ENCODE data around the gene RASGRP2.

RASGRP2 gene

GRCh38 chr11:64778473-64779298 is 34.7 kb upstream of the RASGRP2 start, which contains the start of gene SF1:
Gene SF1 (minus strand): TSS chr11:64778542. CDS start chr11:64778392, 150 bp downstream.
- Histone ChIP-seq H3K9me3 (ENCODE audit: control insufficient read depth, low read length) (no peaks in the 10 kb centered on the region), H3K4me1 (ENCODE audit: control insufficient read depth, insufficient read depth, low read length) (peaks cover 10% of the 10 kb centered on the region), H3K9ac (ENCODE audit: low read length) (peak within 1 kb of the TSS; percentile 87), H3K36me3 (ENCODE audit: control insufficient read depth, insufficient read depth, low read length) (peaks cover 9% of the 10 kb centered on the region), H3K27me3 (ENCODE audit: control insufficient read depth, insufficient read depth, low read length) (no peaks in the 10 kb centered on the region), H3K4me3 (ENCODE audit: low read length) (peak within 1 kb of the TSS; percentile 69)

GRCh38 chr11:64778223-64778472 is 34.2 kb upstream of the RASGRP2 start:
- no peaks in the 10 kb centered on the region for H3K9me3 ChIP-seq (ENCODE audit: control insufficient read depth, low read length)
- H3K36me3 ChIP-seq (ENCODE audit: control insufficient read depth, insufficient read depth, low read length) = peaks cover 9% of the 10 kb centered on the region
- H3K27me3 ChIP-seq (ENCODE audit: control insufficient read depth, insufficient read depth, low read length) = no peaks in the 10 kb centered on the region
- peaks cover 10% of the 10 kb centered on the region for H3K4me1 ChIP-seq (ENCODE audit: control insufficient read depth, insufficient read depth, low read length)
- peak overlapping the region; percentile 31 for H3K4me3 ChIP-seq (ENCODE audit: low read length)
- peak overlapping the region; percentile 87 for H3K9ac ChIP-seq (ENCODE audit: low read length)

- H3K9me3 ChIP-seq (ENCODE audit: control insufficient read depth, low read length) = no peaks in the 10 kb centered on the region
- H3K4me3 ChIP-seq (ENCODE audit: low read length) = peak overlapping the region; percentile 69
- H3K27me3 ChIP-seq (ENCODE audit: control insufficient read depth, insufficient read depth, low read length) = no peaks in the 10 kb centered on the region
- peaks cover 10% of the 10 kb centered on the region for H3K4me1 ChIP-seq (ENCODE audit: control insufficient read depth, insufficient read depth, low read length)
- H3K9ac ChIP-seq (ENCODE audit: low read length) = peak overlapping the region; percentile 87
- H3K36me3 ChIP-seq (ENCODE audit: control insufficient read depth, insufficient read depth, low read length) = peaks cover 9% of the 10 kb centered on the region
Observed at GRCh38 chr11:64777449-64778222, 33.7 kb upstream of the RASGRP2 start.

- peaks cover 9% of the 10 kb centered on the region for H3K36me3 ChIP-seq (ENCODE audit: control insufficient read depth, insufficient read depth, low read length)
- H3K4me3 ChIP-seq (ENCODE audit: low read length) = peak overlapping the region; percentile 69
- H3K9me3 ChIP-seq (ENCODE audit: control insufficient read depth, low read length) = no peaks in the 10 kb centered on the region
- H3K27me3 ChIP-seq (ENCODE audit: control insufficient read depth, insufficient read depth, low read length) = no peaks in the 10 kb centered on the region
- H3K4me1 ChIP-seq (ENCODE audit: control insufficient read depth, insufficient read depth, low read length) = peaks cover 10% of the 10 kb centered on the region
- peak overlapping the region; percentile 72 for H3K9ac ChIP-seq (ENCODE audit: low read length)
Observed at GRCh38 chr11:64776875-64777274, 32.9 kb upstream of the RASGRP2 start.

DNA sequence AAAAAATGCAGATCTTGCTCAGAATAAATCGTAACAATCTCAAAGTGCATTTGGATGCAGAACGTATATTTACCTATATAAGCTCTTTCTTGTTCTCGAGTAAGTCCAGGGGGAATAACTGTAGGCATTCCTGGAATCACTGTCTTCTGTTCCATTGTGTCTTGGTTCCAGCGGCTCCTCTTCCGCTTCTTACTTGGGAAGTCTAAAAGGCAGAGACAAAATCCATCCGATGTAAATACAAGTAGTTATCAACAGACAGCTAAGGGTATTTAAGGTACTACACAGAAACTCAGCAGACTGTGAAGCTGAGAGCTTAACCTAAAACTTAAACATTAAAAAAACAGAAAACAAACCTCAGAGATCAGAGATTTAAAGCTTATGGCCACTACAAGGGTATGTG is 32.5 kb upstream of the RASGRP2 start:
- no peaks in the 10 kb centered on the region for H3K27me3 ChIP-seq (ENCODE audit: control insufficient read depth, insufficient read depth, low read length)
- H3K9me3 ChIP-seq (ENCODE audit: control insufficient read depth, low read length) = no peaks in the 10 kb centered on the region
- H3K36me3 ChIP-seq (ENCODE audit: control insufficient read depth, insufficient read depth, low read length) = peaks cover 9% of the 10 kb centered on the region
- H3K9ac ChIP-seq (ENCODE audit: low read length) = peak overlapping the region; percentile 72
- H3K4me1 ChIP-seq (ENCODE audit: control insufficient read depth, insufficient read depth, low read length) = peaks cover 10% of the 10 kb centered on the region
- peak overlapping the region; percentile 69 for H3K4me3 ChIP-seq (ENCODE audit: low read length)

GRCh38 chr11:64774144-64774543 is 30.2 kb upstream of the RASGRP2 start:
- Histone ChIP-seq H3K27me3 (ENCODE audit: control insufficient read depth, insufficient read depth, low read length) (no peaks in the 10 kb centered on the region), H3K9me3 (ENCODE audit: control insufficient read depth, low read length) (no peaks in the 10 kb centered on the region), H3K36me3 (ENCODE audit: control insufficient read depth, insufficient read depth, low read length) (peaks cover 27% of the 10 kb centered on the region), H3K9ac (ENCODE audit: low read length) (no peak overlapping the region), H3K4me1 (ENCODE audit: control insufficient read depth, insufficient read depth, low read length) (peaks cover 10% of the 10 kb centered on the region), H3K4me3 (ENCODE audit: low read length) (no peak overlapping the region)

DNA sequence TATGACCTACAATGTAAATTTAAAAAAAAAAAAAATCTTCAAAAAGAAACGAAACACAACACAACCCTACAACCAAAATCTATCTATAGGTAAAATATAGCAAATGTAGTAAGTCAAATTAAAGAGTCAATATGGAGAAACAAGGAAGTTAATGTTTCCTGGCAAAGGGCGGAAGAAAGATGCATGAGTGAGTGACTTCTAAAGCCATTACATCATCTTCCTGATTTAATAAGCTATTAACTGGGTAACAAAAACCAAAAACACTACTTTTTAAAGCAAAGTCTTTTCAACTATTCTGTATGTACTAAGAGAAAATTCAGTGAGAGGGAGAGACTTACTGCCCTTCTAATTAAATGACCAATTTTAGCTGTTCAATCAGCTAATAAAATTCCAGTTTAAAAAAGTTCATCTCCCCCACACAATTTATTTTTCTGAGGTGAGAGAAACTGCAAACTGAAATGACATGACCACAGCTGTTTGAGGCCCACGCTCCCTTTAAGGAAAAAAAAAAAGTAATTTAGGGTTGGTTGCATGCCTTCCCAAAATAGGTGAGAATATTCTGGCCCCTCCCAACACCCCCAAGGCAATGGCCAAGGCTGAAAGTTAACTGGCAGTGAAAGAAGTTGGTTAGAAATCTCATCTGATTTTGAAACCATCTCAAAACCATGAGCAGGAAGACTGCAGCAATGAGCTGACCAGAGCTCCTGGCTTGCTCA is 28.5 kb upstream of the RASGRP2 start:
- H3K4me3 ChIP-seq (ENCODE audit: low read length) = no peak overlapping the region
- H3K9me3 ChIP-seq (ENCODE audit: control insufficient read depth, low read length) = no peaks in the 10 kb centered on the region
- peaks cover 41% of the 10 kb centered on the region for H3K36me3 ChIP-seq (ENCODE audit: control insufficient read depth, insufficient read depth, low read length)
- no peaks in the 10 kb centered on the region for H3K27me3 ChIP-seq (ENCODE audit: control insufficient read depth, insufficient read depth, low read length)
- H3K9ac ChIP-seq (ENCODE audit: low read length) = no peak overlapping the region
- H3K4me1 ChIP-seq (ENCODE audit: control insufficient read depth, insufficient read depth, low read length) = peaks cover 10% of the 10 kb centered on the region

DNA sequence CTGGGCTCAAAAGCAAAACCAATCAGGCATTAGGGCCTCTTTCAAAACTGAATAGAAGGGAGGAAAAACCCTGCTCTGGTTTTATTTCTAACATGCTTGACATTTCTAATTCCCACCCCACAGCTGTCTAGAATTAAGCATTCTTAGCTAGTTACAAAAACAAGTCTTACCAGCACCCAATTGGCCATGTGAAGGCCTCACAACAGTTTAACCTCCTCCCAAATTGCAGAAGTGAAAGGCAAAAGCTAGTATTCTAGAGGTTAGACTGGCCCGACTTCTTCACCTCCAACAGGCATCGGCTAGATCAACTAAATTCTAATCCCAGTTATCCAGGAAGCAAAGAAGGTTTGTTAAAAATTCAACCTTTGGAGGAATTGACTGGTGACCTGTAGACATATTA is 27.9 kb upstream of the RASGRP2 start:
- Histone ChIP-seq H3K36me3 (ENCODE audit: control insufficient read depth, insufficient read depth, low read length) (peaks cover 47% of the 10 kb centered on the region), H3K9me3 (ENCODE audit: control insufficient read depth, low read length) (no peaks in the 10 kb centered on the region), H3K4me1 (ENCODE audit: control insufficient read depth, insufficient read depth, low read length) (peaks cover 7% of the 10 kb centered on the region), H3K9ac (ENCODE audit: low read length) (no peak overlapping the region), H3K4me3 (ENCODE audit: low read length) (no peak overlapping the region), H3K27me3 (ENCODE audit: control insufficient read depth, insufficient read depth, low read length) (no peaks in the 10 kb centered on the region)

GRCh38 chr11:64770120-64770519 is 26.2 kb upstream of the RASGRP2 start:
- Histone ChIP-seq H3K36me3 (ENCODE audit: control insufficient read depth, insufficient read depth, low read length) (peaks cover 44% of the 10 kb centered on the region), H3K9ac (ENCODE audit: low read length) (no peak overlapping the region), H3K4me1 (ENCODE audit: control insufficient read depth, insufficient read depth, low read length) (no peaks in the 10 kb centered on the region), H3K9me3 (ENCODE audit: control insufficient read depth, low read length) (no peaks in the 10 kb centered on the region), H3K27me3 (ENCODE audit: control insufficient read depth, insufficient read depth, low read length) (no peaks in the 10 kb centered on the region), H3K4me3 (ENCODE audit: low read length) (no peak overlapping the region)

DNA sequence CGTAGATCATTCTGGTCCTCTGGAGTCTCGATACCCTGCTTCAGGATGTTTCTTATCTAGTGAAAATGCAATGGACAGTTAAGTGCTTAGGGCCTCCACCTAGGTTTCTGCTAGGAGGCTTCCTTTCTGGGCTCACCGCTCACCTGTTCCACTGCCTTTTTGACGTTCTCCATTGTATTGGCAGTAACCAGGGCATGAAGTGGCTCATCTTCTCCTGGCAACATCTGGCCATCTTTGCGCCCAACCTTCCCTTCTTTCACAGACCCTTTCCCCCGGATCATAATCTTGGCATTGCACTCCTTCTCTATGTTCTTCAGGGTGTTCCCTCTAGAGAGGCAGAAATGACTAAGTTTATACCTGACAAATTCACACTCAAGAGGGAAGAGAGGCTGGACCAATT is 25.3 kb upstream of the RASGRP2 start:
- Histone ChIP-seq H3K4me1 (ENCODE audit: control insufficient read depth, insufficient read depth, low read length) (no peaks in the 10 kb centered on the region), H3K4me3 (ENCODE audit: low read length) (no peak overlapping the region), H3K9ac (ENCODE audit: low read length) (no peak overlapping the region), H3K9me3 (ENCODE audit: control insufficient read depth, low read length) (no peaks in the 10 kb centered on the region), H3K27me3 (ENCODE audit: control insufficient read depth, insufficient read depth, low read length) (no peaks in the 10 kb centered on the region), H3K36me3 (ENCODE audit: control insufficient read depth, insufficient read depth, low read length) (peaks cover 48% of the 10 kb centered on the region)

GRCh38 chr11:64768300-64768694 is 24.4 kb upstream of the RASGRP2 start:
- Histone ChIP-seq H3K4me3 (ENCODE audit: low read length) (no peak overlapping the region), H3K36me3 (ENCODE audit: control insufficient read depth, insufficient read depth, low read length) (peaks cover 54% of the 10 kb centered on the region), H3K27me3 (ENCODE audit: control insufficient read depth, insufficient read depth, low read length) (no peaks in the 10 kb centered on the region), H3K9me3 (ENCODE audit: control insufficient read depth, low read length) (no peaks in the 10 kb centered on the region), H3K9ac (ENCODE audit: low read length) (no peak overlapping the region), H3K4me1 (ENCODE audit: control insufficient read depth, insufficient read depth, low read length) (peaks cover 3% of the 10 kb centered on the region)
